K562 (cell line): ENCODE results near the gene DHRS11. TPM values are rescaled to one million over a fixed set of nuclear protein-coding genes. Genes with fewer than 3 reads are reported as not detected.
A peak's percentile ranks its signal among the peaks of the same experiment; 100 is the strongest.

ENCODE experiments used
- ARID4B ChIP-seq: sonication (generic); formaldehyde crosslinking; IDR thresholded peaks from 2 replicates; pipeline ENCODE4 v1.8.0; 2022; ENCODE audit warnings: mild to moderate bottlenecking, missing genetic modification reagents
- CGGBP1 ChIP-seq: fragments of 250-450 bp; sonication (Bioruptor Pico); IDR thresholded peaks from 2 replicates; pipeline ENCODE4 v1.9.0; 2021; ENCODE audit warnings: mild to moderate bottlenecking
- GABPA ChIP-seq: fragments of 200-800 bp; sonication (Bioruptor generic); conservative IDR thresholded peaks from 2 replicates; pipeline ENCODE4 v1.6.1; 2016; ENCODE audit warnings: low read depth, missing genetic modification characterization, missing compliant biosample characterization
- HMG20B ChIP-seq: fragments of 250-450 bp; sonication (Bioruptor Pico); IDR thresholded peaks from 2 replicates; pipeline ENCODE4 v1.5.0; 2021; ENCODE audit warnings: mild to moderate bottlenecking
- POLR2G ChIP-seq: fragments of 200-400 bp; formaldehyde crosslinking; IDR thresholded peaks from 2 replicates; pipeline ENCODE4 v1.6.1; 2017; ENCODE audit warnings: low read depth, mild to moderate bottlenecking, antibody characterized with exemption, low read length, moderate library complexity
- POLR2H ChIP-seq: IDR thresholded peaks from 2 replicates; pipeline ENCODE4 v1.6.1; 2016; ENCODE audit warnings: missing genetic modification characterization, low read depth, mild to moderate bottlenecking, control low read depth, missing compliant biosample characterization, moderate library complexity
- ZNF134 ChIP-seq: fragments of 250-450 bp; sonication (Bioruptor Pico); conservative IDR thresholded peaks from 2 replicates; pipeline ENCODE4 v1.4.0; 2020
- polyA plus RNA-seq, 8 experiments: library from polyadenylated mRNA; depleted of rRNA in 4 of 8; stranded (reverse) in 5 of 8; unstranded in 3 of 8; fragments of >200 nt; fragmentation: Nextera tagmentation in 2 of 8; fragmentation: Illumina TruSeq in 1 of 8; extraction: Ambion mirVana in 2 of 8; extraction: Trizol in 1 of 8; gene quantifications; 2 replicates each; pipeline versions ENCODE4 v1.2.1 to v1.2.3, GENCODE V29; 2011 to 2014; ENCODE audit warnings: inconsistent platforms in 1 of 8, missing spikeins in 1 of 8
- total RNA-seq, 7 experiments: library from RNA; depleted of rRNA in 6 of 7; stranded (reverse); fragments of >200 nt in 6 of 7; fragmentation: Illumina TruSeq in 2 of 7; extraction: Trizol in 2 of 7; gene quantifications; 2 replicates each; pipeline versions ENCODE4 v1.2.1 to v1.2.3, GENCODE V29; 2011 to 2021; ENCODE audit warnings: low replicate concordance in 1 of 7
- TF ChIP-seq, protein P1 (sequence below): fragments of 200-800 bp; sonication (Bioruptor generic); IDR thresholded peaks from 2 replicates; pipeline ENCODE4 v1.6.1; 2017; ENCODE audit warnings: missing genetic modification characterization, missing compliant biosample characterization
- TF ChIP-seq, protein P2 (sequence below): fragments of 450-650 bp; IDR thresholded peaks from 2 replicates; pipeline ENCODE4 v1.6.1; 2016; ENCODE audit warnings: missing biosample characterization, missing genetic modification characterization
- TF ChIP-seq, protein P3 (sequence below): fragments of 450-650 bp; IDR thresholded peaks from 2 replicates; pipeline ENCODE4 v1.6.1; 2016; ENCODE audit warnings: borderline replicate concordance

The DHRS11 gene
- total and polyA plus RNA-seq, 9 of the 15 experiments (the other 6 are each of a cell fraction or from before 2014, with no cell fraction given) = 15.2 to 123 (median 59.8) TPM

GRCh38 chr17:36601303-36602029 is 9.8 kb downstream of the DHRS11 start, which contains the start of gene MRM1 (continued):
- TF ChIP-seq ARID4B (CRISPR knock-in tag) (peak; percentile 93), POLR2G (peak; percentile 89), GABPA (tag) (peak; percentile 81), HMG20B (CRISPR knock-in tag) (peak; percentile 44; the same call in 1 of the 2 replicates), CGGBP1 (no peak), POLR2H (tag) (peak; percentile 64; the same call in 1 of the 2 replicates), ZNF134 (no peak)
- TF ChIP-seq, protein P1, sequence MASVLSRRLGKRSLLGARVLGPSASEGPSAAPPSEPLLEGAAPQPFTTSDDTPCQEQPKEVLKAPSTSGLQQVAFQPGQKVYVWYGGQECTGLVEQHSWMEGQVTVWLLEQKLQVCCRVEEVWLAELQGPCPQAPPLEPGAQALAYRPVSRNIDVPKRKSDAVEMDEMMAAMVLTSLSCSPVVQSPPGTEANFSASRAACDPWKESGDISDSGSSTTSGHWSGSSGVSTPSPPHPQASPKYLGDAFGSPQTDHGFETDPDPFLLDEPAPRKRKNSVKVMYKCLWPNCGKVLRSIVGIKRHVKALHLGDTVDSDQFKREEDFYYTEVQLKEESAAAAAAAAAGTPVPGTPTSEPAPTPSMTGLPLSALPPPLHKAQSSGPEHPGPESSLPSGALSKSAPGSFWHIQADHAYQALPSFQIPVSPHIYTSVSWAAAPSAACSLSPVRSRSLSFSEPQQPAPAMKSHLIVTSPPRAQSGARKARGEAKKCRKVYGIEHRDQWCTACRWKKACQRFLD (CRISPR knock-in tag) = peak; percentile 72; the same call in 1 of the 2 replicates
- TF ChIP-seq, protein P2, sequence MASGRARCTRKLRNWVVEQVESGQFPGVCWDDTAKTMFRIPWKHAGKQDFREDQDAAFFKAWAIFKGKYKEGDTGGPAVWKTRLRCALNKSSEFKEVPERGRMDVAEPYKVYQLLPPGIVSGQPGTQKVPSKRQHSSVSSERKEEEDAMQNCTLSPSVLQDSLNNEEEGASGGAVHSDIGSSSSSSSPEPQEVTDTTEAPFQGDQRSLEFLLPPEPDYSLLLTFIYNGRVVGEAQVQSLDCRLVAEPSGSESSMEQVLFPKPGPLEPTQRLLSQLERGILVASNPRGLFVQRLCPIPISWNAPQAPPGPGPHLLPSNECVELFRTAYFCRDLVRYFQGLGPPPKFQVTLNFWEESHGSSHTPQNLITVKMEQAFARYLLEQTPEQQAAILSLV = no peak
- TF ChIP-seq, protein P3, sequence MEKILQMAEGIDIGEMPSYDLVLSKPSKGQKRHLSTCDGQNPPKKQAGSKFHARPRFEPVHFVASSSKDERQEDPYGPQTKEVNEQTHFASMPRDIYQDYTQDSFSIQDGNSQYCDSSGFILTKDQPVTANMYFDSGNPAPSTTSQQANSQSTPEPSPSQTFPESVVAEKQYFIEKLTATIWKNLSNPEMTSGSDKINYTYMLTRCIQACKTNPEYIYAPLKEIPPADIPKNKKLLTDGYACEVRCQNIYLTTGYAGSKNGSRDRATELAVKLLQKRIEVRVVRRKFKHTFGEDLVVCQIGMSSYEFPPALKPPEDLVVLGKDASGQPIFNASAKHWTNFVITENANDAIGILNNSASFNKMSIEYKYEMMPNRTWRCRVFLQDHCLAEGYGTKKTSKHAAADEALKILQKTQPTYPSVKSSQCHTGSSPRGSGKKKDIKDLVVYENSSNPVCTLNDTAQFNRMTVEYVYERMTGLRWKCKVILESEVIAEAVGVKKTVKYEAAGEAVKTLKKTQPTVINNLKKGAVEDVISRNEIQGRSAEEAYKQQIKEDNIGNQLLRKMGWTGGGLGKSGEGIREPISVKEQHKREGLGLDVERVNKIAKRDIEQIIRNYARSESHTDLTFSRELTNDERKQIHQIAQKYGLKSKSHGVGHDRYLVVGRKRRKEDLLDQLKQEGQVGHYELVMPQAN = peak; percentile 99
